Activated naive CD4-positive, alpha-beta T cell treated with anti-CD3 and anti-CD28 coated beads, Interleukin-2, amount 50 U/mL, for 72 hours (primary cell): ENCODE data around the gene RBL1. TPM values are rescaled to one million over a fixed set of nuclear protein-coding genes. Genes with fewer than 3 reads are reported as not detected.
"Not testable (repeated sequence)": the region's sequence is repeated elsewhere in the genome, so short reads cannot be mapped to it uniquely, and the experiment has no call there.

Experiments used
- ATAC-seq, 2 donors: fragments of 150-1000 bp; cut with Tn5 transposase; 2 replicates each; pipeline ENCODE4 v1.10.0; 2021; ENCODE audit warnings: mild to moderate bottlenecking in 2 of 2, moderate library complexity in 2 of 2
- DNase-seq, 2 donors: peaks; one replicate each; pipeline ENCODE4 v3.0.0; 2021 to 2022; ENCODE audit warnings: low spot score in 2 of 2
- H3K27ac Mint-ChIP-seq, 2 donors: one replicate each; pipeline ENCODE4 v1.8.0; 2022; ENCODE audit warnings: mild to moderate bottlenecking in 2 of 2, mixed read lengths in 2 of 2
- H3K36me3 Mint-ChIP-seq, 2 donors: one replicate each; pipeline ENCODE4 v1.8.0; 2022; ENCODE audit warnings: mixed read lengths in 2 of 2
- H3K9me3 Mint-ChIP-seq, 2 donors: one replicate each; pipeline ENCODE4 v1.8.0; 2022; ENCODE audit warnings: mixed read lengths in 2 of 2
- total RNA-seq, 2 donors: library from RNA; stranded (reverse); gene quantifications; one replicate each; pipeline ENCODE4 v1.2.3, GENCODE V29; 2022

RBL1 gene, protein sequence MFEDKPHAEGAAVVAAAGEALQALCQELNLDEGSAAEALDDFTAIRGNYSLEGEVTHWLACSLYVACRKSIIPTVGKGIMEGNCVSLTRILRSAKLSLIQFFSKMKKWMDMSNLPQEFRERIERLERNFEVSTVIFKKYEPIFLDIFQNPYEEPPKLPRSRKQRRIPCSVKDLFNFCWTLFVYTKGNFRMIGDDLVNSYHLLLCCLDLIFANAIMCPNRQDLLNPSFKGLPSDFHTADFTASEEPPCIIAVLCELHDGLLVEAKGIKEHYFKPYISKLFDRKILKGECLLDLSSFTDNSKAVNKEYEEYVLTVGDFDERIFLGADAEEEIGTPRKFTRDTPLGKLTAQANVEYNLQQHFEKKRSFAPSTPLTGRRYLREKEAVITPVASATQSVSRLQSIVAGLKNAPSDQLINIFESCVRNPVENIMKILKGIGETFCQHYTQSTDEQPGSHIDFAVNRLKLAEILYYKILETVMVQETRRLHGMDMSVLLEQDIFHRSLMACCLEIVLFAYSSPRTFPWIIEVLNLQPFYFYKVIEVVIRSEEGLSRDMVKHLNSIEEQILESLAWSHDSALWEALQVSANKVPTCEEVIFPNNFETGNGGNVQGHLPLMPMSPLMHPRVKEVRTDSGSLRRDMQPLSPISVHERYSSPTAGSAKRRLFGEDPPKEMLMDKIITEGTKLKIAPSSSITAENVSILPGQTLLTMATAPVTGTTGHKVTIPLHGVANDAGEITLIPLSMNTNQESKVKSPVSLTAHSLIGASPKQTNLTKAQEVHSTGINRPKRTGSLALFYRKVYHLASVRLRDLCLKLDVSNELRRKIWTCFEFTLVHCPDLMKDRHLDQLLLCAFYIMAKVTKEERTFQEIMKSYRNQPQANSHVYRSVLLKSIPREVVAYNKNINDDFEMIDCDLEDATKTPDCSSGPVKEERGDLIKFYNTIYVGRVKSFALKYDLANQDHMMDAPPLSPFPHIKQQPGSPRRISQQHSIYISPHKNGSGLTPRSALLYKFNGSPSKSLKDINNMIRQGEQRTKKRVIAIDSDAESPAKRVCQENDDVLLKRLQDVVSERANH
- total RNA-seq = 10 to 100 TPM; 27.2 to 43.6 TPM

DNA sequence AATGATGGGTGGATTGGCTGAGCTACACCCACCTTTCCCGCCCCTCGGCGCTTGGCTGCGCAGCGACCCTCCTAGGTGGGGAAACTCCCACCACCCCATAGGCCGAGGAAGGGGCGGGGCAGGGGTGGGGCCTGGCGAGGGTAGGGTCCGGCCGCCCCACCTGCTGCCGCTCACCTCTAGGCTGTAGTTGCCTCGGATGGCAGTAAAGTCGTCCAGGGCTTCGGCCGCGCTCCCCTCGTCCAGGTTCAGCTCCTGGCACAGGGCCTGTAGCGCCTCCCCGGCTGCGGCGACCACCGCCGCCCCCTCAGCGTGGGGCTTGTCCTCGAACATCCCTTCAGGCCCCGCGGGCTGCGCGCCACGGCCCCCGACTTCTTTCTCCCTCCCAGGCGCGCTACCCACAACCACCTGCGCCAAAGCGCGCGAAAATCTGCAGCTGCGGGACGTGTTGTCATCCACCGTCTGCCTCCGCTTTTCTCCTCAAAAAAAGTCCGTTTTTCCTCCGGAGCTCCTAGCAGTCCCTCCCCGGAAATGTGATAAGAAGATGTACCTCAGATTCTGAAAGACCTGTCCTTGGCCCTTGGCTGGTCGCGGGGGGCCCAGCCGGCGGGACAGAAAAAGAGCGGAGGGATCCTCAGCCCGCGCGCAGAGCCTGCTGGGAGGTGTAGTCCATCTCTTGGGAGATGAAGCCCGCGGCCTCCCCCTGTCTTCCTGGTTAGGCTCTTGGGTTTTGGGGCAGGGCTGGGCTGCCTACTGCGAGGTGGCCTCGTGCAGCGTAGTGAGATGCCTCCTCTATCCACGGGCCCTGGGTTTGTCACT, at the start of gene RBL1:
Gene RBL1, minus strand, starts transcription at position 399 of the 816 bp plus-strand sequence. Its CDS starts 69 bp downstream, at position 330.
- Mint-ChIP-seq H3K27ac (peak within 1 kb of the TSS; percentile 98 to 100), H3K36me3 (peaks cover 23 to 36% of the 10 kb centered on the region in 2 donors), H3K9me3 (no peaks in the 10 kb centered on the region)
- peak; percentile 80 to 87 for ATAC-seq
- DNase-seq = peak; percentile 87 to 88

DNA sequence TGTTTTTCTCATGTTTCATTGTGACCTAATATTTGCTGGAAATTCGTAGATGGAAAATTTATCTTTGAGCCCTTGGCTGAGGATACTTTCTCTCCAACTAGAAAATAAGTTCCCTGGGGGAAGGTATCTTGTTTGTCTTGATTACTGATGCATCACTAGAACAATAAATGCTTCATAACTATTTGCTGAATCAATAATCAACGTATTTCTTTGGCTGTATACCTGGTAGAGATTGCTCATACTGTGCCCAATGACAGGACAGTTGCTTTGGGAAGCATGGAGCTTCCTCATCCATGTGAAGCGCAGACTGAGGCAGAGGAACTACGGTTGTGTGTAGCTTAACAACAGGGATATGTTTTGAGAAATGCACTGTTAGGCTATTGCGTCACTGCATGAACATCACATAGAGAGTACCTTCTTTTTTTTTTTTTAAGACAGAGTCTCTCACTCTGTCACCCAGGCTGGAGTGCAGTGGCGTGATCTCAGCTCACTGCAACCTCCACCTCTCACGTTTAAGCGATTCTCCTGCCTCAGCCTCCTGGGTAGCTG, 49.1 kb upstream of the RBL1 start:
- Mint-ChIP-seq H3K27ac (no peak overlapping the region), H3K36me3 (no peaks in the 10 kb centered on the region), H3K9me3 (no peaks in the 10 kb centered on the region)
- no peak for ATAC-seq
- DNase-seq = no peak

DNA sequence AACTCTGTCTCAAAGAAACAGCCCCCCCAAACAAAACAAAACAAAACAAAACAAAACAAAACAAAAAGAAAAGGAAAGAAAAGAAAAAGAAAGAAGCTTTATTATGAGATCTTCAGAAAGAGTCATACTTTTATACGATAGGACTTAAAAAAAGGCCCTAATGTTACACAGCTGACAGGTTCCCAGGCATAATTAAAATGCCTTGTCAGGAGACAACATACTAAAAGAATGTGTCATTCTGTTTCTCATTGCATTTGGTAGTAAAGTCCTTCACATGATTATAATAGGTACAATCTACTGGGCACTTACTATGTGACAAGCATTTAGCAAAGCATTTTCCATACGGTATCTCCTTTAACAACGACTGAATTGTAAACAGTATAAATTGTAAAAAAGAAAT, 46.9 kb upstream of the RBL1 start:
- Mint-ChIP-seq H3K9me3 (no peaks in the 10 kb centered on the region), H3K27ac (no peak overlapping the region)
- no peak for DNase-seq

DNA sequence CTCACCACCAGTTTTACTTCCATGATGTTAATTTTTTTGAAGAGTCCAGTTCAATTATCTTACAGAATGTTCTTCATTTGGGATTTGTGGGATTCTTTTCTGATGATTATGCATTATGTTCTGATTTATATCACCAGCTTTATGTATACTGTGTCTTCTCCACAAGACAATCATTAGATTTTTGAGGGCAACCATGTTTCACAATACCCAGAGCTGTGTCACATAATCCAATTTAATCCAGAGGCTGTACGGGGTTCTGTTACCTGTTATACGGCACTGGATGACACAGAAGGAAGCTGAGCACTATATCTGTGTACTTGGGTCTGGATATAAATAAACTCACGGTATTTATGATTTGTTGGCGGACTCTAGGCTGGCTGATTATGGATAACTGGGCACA, 41.8 kb upstream of the RBL1 start:
- Mint-ChIP-seq H3K9me3 (no peaks in the 10 kb centered on the region), H3K27ac (no peak overlapping the region), H3K36me3 (no peaks in the 10 kb centered on the region)
- DNase-seq (no peak), ATAC-seq (no peak)

More for the DNA sequence above, 46.9 kb upstream of the RBL1 start:
- ATAC-seq = no peak
- no peaks in the 10 kb centered on the region for H3K36me3 Mint-ChIP-seq

DNA sequence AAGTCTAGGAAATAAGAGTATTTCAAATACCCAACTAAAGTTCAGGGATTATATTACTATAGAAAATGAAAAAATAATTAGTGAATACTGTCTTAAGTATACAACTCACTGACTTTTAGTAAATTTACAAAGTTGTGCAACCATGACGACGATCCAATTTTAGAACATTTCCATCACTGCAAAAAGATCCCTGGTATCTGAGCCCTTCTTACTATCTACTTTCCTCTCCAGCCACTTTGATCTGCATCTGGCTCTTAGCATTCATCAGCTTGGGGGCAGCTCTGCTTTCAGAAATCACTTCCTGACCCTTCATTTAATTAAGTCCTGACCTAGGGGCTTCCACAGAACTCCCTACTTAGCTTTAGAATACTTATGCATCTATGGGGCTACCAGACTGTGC, 38.2 kb upstream of the RBL1 start:
- H3K9me3 Mint-ChIP-seq = no peaks in the 10 kb centered on the region
- ATAC-seq (no peak), DNase-seq (no peak)
- no peaks in the 10 kb centered on the region for H3K36me3 Mint-ChIP-seq
- no peak overlapping the region for H3K27ac Mint-ChIP-seq

DNA sequence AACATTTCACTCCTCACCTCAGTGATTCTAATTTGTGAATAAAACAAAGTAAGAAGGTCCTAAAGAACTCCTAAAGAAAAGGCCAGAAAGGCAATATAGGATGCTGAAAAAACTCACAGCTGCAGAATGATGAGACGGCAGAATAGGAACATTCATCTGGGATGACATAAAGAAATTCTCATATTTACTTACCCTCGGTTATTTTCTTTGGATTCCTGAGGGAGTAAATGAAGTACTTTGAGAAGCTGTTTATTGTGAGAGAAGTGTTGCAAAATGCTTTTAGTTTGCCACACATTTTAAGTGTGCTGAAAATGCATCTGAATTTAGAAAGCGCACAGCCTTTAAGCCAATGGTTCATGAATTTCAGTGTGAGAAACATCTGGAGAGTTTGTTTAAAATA, 35.7 kb upstream of the RBL1 start:
- H3K36me3 Mint-ChIP-seq = no peaks in the 10 kb centered on the region
- H3K9me3 Mint-ChIP-seq = no peaks in the 10 kb centered on the region
- no peak overlapping the region for H3K27ac Mint-ChIP-seq
- DNase-seq (no peak), ATAC-seq (no peak)

DNA sequence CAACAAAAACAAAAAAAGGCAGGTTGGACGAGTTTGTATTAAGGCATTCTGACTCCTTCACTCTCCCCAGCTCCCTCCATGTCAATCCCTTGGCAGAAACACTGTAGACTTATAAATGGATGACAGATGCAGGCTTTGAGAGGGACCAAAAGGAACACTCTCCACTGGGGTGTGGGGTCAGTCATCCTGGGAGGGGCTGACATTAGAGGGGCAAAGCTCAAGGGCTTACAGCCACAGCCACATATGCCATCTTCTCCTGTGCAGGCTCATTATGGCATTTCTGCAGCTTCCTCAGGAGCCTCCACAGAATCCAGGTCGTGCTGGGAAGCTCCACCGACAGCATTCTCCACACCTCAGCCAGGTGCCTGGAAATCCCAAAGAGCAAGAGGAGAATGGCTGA, 33.0 kb upstream of the RBL1 start:
- Mint-ChIP-seq H3K36me3 (no peaks in the 10 kb centered on the region), H3K27ac (no peak overlapping the region)

DNA sequence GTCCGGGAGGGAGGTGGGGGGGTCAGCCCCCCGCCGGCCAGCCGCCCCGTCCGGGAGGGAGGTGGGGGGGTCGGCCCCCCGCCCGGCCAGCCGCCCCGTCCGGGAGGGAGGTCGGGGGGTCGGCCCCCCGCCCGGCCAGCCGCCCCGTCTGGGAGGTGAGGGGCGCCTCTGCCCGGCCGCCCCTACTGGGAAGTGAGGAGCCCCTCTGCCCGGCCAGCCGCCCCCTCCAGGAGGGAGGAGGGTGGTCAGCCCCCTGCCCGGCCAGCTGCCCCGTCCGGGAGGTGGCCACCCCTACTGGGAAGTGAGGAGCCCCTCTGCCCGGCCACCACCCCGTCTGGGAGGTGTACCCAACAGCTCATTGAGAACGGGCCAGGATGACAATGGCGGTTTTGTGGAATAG, 30.5 kb upstream of the RBL1 start:
- not testable (repeated sequence) for H3K9me3 Mint-ChIP-seq, DNase-seq, H3K36me3 Mint-ChIP-seq, ATAC-seq, H3K27ac Mint-ChIP-seq

More for the DNA sequence above, 33.0 kb upstream of the RBL1 start:
- ATAC-seq = no peak
- DNase-seq = no peak
- H3K9me3 Mint-ChIP-seq = no peaks in the 10 kb centered on the region

DNA sequence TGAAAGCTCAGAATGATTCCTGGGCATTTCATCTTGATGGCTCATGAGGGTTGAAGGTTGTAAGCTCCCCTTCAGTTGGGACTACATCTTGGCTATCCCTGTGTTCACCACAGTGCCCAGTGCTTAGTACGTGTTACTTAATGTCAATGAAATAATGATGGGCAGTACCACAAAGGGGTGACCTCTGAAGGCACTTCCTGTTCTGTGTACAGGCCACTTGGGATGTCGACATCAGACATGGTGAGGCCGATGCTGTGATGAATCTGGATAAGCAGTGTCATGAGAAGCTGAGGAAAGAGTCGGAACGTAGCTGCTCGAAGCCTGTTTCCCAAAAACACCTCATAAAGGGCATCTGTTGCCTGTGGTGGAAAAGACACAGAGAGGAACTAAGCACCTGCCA, 27.6 kb upstream of the RBL1 start:
- no peak for ATAC-seq
- H3K9me3 Mint-ChIP-seq = no peaks in the 10 kb centered on the region
- no peaks in the 10 kb centered on the region for H3K36me3 Mint-ChIP-seq
- no peak for DNase-seq
- no peak overlapping the region for H3K27ac Mint-ChIP-seq

DNA sequence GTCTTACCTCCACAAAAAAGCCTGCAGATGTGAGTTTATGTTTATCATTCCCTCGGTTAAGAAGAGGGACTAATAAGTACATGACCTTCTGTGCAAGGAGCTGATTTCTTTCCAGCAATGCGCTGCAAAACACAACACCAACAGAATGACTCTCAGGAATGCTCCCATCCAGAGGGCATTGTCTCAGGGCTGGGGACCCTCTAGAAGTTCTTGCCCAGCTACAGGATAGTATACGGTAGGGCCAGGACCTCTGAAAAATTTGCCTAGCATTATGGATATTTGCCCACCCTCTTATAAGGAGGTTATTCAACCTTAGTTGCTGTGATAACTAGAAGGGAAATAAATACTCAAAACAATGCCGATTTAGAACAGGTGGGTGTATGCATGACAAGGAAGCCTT, 24.7 kb upstream of the RBL1 start:
- DNase-seq (no peak), ATAC-seq (no peak)
- H3K27ac Mint-ChIP-seq = no peak overlapping the region
- no peaks in the 10 kb centered on the region for H3K9me3 Mint-ChIP-seq
- H3K36me3 Mint-ChIP-seq = no peaks in the 10 kb centered on the region

DNA sequence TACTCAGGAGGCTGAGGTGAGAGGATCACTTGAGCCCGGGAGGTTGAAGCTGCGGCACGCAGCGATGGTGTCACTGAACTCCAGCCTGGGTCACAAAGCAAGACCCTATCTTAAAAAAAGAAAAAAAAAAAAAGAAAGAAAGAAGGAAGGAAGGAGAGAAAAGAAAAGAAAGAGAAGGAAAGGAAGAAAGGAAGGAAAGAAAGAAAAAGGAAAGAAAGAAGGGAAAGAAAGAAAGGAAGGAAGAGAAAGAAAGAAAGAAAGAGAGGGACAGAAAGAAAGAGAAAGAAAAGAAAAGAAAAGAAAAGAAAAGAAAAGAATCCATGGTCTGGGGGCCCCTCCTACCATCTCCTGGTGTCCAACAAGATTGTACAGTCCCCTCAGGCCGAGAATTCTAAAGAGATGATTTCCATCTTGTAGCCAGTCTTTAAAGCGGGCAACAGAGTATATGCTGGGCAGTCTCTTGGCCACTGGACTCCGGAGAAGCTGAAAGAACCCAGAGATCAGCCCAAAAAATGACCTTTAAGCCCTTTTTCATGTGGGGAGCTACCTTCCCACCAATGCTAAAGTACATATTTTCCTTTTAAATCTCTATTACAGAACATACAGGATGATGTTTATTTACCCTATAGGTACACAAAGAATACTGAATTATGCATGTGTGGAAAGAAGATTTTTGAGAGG, 23.7 kb upstream of the RBL1 start:
- Mint-ChIP-seq H3K9me3 (no peaks in the 10 kb centered on the region), H3K27ac (peak overlapping the region in 1 of 2 donors; percentile 32), H3K36me3 (no peaks in the 10 kb centered on the region)
- no peak for DNase-seq
- ATAC-seq = no peak

DNA sequence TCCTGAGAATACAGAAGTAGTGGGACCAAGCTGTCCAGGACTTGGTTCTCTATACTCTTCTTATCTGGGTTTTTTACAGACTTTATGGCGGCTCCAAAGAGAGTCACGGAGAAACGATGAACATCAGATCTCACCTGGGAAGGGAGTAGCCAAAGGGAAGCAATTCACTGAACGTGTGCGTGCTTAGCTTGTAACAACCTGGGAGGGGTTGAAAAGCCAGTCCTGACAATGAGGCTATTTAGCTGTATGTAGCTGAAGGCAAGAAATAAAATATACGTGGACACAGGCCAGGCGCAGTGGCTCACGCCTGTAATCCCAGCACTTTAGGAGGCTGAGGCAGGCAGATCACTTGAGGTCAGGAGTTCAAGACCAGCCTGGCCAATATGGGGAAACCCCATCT, 18.2 kb upstream of the RBL1 start:
- no peak for ATAC-seq
- no peaks in the 10 kb centered on the region for H3K36me3 Mint-ChIP-seq

DNA sequence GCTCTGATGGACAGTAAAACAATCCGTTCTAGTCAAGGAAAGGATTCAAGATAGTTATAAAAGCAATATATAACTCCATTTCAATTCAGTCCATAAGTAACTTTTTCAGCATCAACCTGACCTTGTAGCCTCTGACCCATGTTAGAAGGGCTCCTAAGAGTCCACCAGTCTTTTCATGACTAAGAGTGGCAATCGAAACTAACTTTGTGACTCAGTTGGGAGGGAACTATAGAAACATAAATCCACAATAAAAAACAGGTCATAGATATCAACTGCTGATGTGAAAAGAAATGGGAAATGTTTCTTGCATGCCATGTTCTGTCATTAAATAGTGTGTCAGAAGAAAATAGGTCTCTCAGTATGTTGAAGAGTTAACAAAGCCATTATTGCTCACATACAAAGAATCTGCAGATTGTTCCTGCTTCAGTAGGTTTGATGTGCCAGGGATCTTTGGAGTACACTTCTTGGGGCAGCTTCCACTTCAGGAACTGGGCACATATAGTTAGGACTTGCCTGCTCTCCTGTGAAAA, 16.2 kb upstream of the RBL1 start:
- Mint-ChIP-seq H3K9me3 (no peaks in the 10 kb centered on the region), H3K27ac (no peak overlapping the region), H3K36me3 (no peaks in the 10 kb centered on the region)
- DNase-seq = no peak
- peak; percentile 64 to 67 for ATAC-seq

More for the DNA sequence above, 18.2 kb upstream of the RBL1 start:
- H3K9me3 Mint-ChIP-seq = no peaks in the 10 kb centered on the region
- H3K27ac Mint-ChIP-seq = no peak overlapping the region
- DNase-seq = no peak

DNA sequence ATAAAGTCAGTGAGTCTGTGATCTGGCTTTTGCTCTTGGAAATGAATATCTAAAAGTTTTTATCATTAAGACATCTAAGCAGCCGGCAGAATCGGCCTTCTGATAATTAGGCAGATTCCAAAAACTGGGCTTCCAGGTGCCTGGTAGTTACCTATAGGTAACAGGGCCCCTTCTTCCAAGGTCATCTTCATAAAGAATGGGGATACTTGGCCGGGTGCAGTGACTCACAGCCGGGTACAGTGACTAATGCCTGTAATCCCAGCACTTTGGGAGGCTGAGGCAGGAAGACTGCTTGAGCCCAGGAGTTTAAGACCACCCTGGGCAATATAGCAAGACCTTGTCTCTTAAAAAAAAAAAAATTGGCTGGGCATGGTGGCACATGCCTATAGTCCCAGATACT, 12.9 kb upstream of the RBL1 start:
- no peaks in the 10 kb centered on the region for H3K36me3 Mint-ChIP-seq
- H3K9me3 Mint-ChIP-seq = no peaks in the 10 kb centered on the region
- ATAC-seq (no peak), DNase-seq (no peak)
- no peak overlapping the region for H3K27ac Mint-ChIP-seq

DNA sequence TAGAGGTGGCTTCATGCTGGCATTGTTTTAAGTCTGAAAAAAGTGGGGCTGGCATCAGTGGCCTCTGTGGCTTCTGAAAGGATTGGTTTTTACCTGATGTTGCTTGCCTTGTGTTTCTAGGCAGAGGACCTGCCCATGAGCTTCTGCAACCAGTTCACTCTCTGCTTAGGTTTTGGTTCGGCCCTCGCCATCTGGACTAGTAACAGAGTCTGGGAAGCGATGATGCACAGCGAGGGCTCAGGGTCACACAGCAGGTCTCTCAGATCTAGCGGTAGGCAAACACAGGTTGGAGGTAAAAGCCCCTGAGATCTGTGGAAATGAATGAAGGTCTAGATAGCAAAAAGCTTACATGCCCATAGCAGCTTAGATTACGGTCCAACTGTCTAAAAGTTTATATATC, 6.8 kb upstream of the RBL1 start:
- no peak for ATAC-seq
- no peaks in the 10 kb centered on the region for H3K9me3 Mint-ChIP-seq

More for the DNA sequence above, 6.8 kb upstream of the RBL1 start:
- DNase-seq = no peak
- Mint-ChIP-seq H3K36me3 (no peaks in the 10 kb centered on the region), H3K27ac (no peak overlapping the region)
